Skin epidermis (tissue), 12 donors: ENCODE measurements around the gene FAHD2A.
"Not testable (repeated sequence)": the region's sequence is repeated elsewhere in the genome, so short reads cannot be mapped to it uniquely, and the experiment has no call there.

Source experiments
- H3K27ac ChIP-seq, 21 experiments: fragments of 200-600 bp; sonication (generic) in 11 of 21; one replicate each; pipeline ENCODE4 v1.5.0; 2020; ENCODE audit warnings: mild to moderate bottlenecking in 3 of 21, inconsistent platforms in 2 of 21, moderate library complexity in 2 of 21
- H3K4me3 ChIP-seq, 7 experiments: fragments of 200-600 bp; sonication (generic) in 2 of 7; one replicate each; pipeline ENCODE4 v1.5.0; 2020; ENCODE audit warnings: inconsistent platforms in 2 of 7, mild to moderate bottlenecking in 2 of 7, moderate library complexity in 1 of 7

Gene FAHD2A

DNA sequence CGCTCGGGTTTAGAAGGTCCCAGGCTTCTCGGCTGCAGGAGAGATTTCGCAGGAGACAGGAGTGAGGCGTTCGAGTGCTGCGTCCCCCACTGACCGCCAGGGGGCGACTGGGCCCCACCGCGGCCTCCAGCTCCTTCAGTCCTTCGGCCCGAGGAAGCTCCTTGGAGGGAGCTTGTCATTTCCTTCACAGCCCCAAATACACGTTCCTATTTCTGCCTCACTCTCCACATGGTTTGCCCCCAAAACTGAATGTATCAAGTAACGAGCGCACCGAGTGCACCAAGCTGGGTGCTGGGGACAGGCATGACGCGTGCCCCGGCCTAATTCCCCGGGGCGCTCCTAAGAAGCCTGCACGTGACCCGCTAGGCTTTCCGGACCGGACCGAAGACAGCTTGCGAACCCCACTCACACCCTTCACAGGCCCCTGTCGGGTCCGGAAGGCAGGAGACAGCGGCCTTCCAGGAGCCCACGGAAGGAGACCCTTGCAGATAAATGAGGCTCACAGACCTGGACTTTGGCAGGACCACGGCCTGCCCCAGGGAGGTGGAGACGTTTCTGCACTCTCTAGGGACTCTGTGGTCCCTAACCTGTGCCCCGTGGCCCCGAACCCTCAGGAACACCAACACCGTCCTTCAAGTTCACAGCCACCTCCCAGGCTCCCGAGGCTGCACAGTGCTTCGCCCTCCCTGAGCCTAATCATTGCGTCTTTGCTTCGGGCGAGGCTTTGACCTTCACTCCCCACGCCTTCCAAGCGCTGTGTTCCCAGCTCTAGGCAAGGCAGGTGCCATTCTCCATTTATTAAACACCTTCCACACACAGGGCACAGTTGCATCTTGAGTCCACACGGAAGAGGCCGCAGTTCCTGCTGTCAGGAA is 13.0 kb upstream of the FAHD2A start:
- H3K4me3 ChIP-seq, result no peak overlapping the region
- no peak overlapping the region for H3K27ac ChIP-seq

DNA sequence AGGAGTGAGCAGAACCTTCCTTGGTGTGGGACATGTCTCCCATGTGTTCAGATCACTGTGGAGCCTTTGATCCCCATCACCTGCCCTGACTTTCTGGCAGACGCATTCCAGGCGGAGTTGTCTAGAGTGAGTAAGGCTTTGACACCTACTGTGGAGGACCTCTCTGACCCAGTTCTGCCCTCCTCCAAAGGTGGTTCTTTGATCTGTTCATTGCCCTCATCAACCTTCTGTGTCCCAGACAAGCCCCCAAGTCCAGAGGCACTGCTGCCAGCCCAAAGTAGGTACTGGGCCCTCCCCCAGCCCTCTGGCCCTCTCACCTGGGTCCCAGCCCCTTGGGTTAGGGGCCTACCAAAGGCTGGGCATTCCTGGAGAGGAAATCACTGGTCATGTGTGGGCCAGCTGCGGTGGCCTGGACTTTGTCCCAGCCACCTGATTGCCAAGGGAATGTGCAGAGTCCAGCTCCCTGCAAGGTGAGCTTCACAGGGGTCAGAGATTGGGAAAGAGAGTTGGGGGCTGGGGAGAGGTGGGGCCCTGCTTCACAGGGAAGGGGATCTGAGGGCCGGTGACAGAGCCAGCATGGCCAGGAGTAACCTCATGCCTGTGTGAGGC is 12.1 kb upstream of the FAHD2A start:
- Histone ChIP-seq H3K4me3 (no peak overlapping the region), H3K27ac (no peak overlapping the region)

DNA sequence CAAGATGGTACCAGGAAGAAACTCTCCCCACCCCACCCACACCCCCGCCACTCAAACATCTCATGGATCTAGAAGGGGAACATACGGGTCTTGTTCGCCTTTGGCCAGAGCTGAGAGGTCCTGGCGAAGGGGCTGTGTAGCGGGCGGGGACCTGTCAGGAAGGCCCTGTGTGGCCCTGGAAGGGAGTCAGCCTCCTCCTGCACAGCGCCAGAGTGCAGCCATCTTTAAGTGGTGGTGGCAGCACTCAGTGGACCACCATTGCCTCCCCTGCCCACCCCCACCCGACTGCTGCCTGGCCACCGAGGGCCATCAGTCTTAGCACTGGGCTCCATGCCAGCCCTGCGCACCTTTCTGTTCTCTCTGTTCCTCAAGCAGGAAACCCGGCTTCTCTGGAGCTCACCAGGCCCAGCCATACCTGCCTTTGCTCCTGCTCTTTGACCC is 11.6 kb upstream of the FAHD2A start:
- no peak overlapping the region for H3K4me3 ChIP-seq
- H3K27ac ChIP-seq, result no peak overlapping the region

DNA sequence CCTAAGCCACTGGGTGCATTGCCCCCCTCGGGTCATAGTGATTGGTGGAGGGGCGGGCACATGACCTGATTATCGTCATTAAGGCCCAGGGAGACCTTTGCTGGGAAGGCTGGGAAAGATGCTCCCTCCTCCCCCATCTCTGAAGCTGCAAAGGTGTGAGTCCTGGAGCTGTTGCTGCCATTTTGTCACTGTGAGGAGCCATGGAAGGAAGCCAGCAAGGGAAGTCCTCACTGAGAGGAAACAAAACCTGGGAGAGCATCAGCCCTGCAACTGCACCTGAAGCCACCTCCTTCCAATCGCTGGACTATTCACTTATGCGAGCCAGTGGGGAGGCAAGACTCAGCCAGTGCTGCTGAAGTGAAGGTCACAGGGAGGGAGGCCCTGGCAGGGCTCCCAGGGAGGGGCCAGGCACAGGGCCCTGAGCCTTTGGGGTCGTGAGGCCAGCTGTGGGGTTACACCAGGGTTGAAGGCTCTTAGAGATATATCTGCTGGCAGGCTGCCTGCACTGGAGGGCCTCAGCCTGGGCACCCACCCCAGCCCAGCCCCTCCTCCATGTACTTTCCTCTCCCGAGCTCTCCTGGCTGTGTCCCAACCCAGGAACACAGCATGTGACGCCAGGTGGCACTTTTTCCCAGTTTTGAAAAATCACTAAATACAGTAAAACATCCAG is 10.7 kb upstream of the FAHD2A start:
- H3K4me3 ChIP-seq, result no peak overlapping the region
- no peak overlapping the region for H3K27ac ChIP-seq

DNA sequence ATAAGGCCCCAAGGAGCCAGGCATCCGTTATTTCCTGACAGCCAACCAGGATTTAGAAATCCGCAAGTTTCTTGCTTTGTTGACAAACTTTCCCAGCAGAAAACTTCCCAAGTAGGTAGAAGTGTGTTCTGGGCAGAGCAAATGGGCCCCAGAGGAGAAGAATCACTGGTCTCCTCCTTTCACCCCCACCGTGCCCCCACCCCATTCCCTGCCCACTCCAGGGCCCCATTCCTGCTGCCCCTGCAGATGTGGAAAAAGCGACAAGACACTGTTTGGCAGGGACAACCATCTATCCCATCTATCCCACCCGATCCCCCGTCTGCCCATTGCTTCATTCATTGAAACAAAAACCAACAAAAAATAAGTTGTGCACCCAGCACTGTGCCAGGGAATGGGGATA is 10.2 kb upstream of the FAHD2A start:
- Histone ChIP-seq H3K4me3 (no peak overlapping the region), H3K27ac (no peak overlapping the region)

DNA sequence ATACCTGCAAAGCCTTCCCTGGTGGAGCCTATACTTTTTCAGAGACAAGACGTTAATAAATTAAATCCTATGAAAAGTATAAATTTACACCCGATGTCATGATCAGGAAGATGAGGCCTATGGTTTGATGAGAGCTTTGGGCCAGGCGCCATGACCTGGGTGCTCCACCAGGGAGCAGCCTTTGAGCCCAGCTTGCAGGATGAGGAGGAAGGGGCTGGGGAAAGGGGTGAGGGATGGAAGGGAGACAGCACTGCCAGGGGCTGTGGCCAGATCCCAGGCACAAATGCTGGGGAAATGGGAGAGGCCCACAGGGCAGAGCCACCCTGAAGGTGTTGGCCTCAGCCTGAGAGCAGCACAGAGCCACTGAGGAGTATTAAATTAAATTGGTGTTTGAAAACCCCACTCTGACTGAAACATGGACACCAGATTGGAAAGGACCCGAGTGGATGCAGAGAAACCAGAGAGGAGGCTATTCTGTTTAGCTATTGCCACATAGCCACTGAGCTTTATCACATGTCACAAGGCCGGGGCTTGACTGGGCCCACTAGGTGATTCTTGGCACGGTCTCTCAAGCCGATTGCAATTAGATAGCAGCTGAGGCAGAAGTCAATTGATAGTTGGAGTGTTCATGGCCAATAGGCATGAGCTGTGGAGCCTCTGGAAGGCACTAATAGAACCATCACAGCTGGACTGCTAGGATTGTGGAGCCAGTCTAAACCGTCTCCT is 9.6 kb upstream of the FAHD2A start:
- Histone ChIP-seq H3K27ac (no peak overlapping the region), H3K4me3 (no peak overlapping the region)

DNA sequence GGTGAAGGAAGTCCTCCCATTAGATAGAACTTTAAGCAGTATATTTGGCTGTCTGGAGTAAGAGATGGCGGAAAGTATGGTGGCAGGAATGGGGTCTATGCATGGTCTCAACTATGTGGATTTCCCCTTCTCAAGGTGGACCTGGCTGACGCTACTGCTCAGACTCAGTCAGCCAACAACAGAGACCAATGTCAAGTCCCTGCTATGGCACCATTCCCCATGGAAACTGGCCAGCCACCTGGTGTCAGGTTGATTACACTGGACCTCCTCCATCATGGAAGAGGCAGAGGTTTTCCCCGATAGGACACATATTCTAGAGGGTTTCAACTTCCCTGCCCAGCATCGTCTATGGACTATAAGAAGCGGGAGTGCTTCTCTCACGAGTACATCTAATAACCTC is 8.6 kb upstream of the FAHD2A start:
- Histone ChIP-seq H3K4me3 (no peak overlapping the region), H3K27ac (no peak overlapping the region)

DNA sequence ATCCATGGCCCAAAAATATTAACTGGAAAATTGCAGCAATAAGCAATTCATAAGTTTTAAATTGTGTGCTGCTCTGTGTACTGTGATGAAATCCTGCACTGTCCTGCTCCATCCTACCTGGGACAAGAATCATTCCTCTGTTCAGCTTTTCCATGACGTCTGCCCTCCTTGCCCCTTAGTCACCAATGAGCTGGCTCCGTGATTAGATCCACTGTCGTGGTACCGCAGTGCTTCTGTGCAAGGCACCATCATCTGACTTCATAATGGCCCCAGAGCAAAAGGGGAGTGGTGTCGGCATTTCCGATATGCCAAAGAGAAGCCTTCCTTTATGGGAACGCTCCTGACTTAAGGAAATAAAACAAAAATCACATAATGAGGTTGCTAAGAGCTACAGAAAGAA is 3.4 kb upstream of the FAHD2A start:
- Histone ChIP-seq H3K27ac (no peak overlapping the region), H3K4me3 (no peak overlapping the region)

DNA sequence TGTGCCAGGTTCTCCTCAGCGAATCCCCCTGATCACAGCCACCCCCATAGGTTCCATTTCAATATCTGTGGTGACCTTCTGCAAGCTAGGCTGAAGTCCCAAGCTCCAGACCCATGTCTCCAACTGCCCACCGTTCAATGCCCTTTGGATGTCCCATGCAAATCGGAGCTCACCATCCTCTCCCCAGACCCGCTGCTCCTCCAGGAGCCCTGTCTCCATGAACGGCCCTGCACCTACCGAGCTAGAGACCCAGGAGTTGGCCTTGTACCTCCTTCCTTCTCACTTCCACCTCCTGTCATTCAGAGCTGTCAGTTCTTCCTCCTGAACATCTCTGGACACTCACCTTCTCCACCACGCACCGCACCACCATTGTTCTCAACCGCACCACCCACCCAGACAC is 1.0 kb upstream of the FAHD2A start:
- Histone ChIP-seq H3K27ac (peak overlapping the region in 1 of 21 experiments; percentile 89), H3K4me3 (peak overlapping the region in 4 of 7 experiments; percentile 60 to 97 (median 86))

DNA sequence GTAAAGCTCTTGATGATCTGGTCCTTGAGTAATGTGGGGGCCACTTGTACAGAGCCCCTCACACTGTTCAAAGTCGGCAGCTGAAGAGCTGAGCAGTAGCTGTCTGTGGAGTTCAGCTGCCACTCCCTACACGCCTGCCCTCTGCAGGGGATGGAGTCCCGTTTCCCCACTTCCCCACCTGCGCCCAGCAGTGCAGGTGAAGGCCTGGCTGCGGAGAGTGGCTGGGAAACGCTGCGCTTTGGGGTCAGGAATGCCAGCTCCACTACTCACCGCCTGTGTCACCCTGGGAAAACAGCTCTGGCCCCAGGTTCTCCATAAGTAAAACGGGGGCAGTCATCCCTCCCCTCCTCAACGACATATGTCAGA is 521 bp upstream of the FAHD2A start:
- Histone ChIP-seq H3K4me3 (peak overlapping the region; percentile 60 to 97 (median 88)), H3K27ac (peak overlapping the region in 20 of 21 experiments; percentile 27 to 92 (median 80))

DNA sequence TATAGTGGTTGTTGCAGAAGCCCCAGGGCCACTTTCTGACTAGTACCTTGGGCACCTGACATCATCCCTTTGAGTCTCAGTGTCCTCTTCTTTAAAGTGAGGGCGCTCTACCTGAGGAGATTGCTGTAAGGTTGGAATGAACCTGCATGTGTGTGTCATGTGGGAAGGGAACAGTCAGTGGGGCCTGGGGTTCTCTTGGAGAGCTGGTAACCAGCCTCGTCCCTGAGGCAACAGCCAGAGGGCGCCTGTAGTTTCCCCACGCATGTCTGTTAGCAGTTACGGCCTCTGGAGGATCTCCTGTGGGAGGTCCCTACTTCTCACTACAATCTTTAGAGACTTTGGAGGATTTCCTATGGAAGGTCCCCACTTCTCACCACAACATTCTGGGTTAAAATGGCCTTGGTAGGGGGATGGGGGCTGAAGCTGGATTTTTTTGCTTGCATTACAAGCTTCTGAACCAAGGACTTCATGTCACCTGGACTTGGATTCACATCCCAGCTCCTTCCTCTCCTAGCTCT is 755 bp downstream of the FAHD2A start:
- Histone ChIP-seq H3K4me3 (peak overlapping the region; percentile 60 to 97 (median 88)), H3K27ac (peak overlapping the region in 16 of 21 experiments; percentile 67 to 92 (median 84))

DNA sequence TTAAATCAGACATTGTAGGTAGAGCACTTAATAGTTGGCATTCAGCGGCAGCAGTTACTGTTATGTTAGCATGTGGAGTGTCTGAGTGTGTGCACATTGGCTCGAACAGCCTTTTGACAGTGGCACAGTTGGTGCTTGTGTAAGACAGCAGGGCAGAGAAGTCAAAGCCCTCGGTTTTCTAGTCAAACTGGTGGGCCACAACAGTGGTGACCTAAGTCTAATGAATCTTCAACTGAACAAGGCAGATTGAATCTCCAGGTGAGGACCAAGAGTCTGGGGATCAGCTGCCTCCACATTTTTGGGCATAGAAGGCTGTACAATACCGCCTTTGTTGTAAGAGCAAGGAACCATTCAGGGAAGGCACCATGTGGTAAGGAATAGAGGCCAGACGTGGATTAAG is 1.3 kb downstream of the FAHD2A start:
- peak overlapping the region in 2 of 21 experiments; percentile 87 to 91 for H3K27ac ChIP-seq
- H3K4me3 ChIP-seq, result peak overlapping the region in 1 of 7 experiments; percentile 85

DNA sequence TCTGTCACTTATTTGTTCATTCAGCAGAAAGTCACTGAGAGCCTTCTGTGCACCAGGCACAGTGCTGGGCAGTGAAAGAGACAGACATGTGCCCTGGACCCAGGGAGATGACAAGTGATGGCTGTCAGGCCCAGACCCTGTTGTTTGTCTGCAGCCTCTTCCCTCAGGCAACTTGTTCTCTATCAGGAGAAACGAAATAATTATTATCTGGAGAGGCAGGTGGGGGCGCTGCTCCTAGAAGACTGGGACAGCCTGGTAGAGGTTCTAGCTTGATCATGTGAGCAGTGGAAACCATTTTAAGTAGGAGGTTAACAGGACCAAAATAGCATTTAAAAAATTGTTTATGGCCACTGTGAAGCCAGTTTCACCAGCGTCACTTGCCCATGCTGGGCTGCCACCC is 2.2 kb downstream of the FAHD2A start:
- not testable (repeated sequence) for H3K4me3 ChIP-seq

DNA sequence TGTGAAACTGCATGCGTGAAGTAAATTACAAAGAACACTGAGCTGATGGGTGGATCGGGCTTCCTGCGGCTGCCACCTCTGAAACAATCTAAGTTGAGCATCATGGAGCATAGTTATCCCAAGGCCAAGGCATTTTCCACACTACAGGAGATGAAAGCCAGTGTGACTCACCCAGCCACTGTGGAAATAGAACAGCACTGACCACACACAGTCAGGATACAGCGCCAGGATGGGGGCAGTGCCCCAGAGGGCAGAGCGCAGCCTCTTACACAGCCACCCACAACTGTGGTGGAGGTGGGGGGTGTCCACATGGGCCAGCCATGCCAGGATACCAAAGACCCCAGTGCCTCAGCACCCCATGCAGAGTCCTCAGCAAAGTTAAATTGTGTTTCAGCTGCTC is 8.7 kb downstream of the FAHD2A start:
- not testable (repeated sequence) for H3K4me3 ChIP-seq, H3K27ac ChIP-seq

More for the DNA sequence above, 2.2 kb downstream of the FAHD2A start:
- not testable (repeated sequence) for H3K27ac ChIP-seq

DNA sequence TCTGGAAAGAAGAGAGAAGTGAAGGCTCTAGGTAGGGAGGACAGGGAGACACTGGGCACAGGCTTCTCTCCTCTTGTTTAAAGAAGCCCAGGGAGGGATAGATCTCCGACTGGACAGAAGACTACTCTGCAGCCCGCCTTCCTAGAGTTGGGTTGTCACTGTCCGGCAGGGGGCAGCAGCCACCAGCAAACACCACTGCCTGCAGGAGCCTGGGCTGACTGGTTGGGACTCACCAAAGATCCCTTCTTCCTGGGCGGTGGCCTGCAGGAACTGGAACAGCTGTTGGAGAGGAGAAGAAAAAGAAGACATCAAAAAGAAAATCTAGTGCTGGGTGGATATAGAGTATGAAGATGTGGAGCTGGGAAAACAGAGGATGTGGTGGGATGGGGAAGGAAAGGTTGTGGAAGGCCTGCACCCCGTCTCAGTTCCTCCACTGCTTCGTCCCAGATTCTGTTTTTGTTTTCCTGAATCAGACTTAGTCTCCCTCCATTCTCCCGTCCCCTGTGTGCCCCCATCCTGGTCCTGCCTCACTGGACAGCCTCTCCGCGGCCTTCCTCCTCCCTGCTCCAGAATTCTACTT is 11.6 kb downstream of the FAHD2A start:
- H3K27ac ChIP-seq, result not testable (repeated sequence)

DNA sequence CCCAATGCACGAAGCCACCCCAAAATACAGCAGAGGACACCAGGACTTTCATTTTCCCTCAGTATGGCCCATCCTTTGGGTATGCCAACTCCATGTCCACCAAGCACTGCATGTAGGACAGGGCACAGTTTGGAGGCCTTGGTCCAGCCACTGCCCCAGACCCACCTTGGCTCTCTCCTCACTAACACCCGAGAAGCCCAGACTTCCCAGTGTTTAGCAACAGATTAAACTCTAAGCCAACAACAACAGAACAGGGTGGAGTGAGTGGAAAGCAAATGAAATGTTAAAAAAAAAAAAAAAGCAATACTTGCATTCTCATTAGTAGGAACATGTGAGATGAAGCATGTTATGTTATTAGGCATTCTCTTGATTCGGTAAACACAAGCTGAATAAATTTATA is 12.6 kb downstream of the FAHD2A start:
- H3K4me3 ChIP-seq, result not testable (repeated sequence)

More for the DNA sequence above, 11.6 kb downstream of the FAHD2A start:
- H3K4me3 ChIP-seq, result not testable (repeated sequence)

DNA sequence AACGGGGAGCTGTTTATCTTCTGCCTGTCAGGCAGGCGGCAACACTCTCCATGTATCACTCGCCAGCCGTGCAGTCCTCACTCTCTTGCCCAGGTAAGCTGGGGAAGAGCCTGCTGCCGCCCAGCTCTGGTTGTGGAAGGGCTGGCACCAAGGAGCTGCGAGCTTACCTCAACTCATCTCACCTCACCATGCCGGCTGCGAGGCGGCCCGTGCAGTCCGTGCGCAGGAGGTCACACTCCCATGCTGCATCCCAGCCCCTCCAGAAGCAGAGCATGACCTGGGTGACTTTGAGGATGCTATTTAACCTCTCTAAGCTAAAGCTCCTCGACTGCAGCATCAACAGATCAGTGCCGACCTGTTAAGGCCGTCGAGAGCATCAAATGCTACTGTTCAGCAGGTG is 13.1 kb downstream of the FAHD2A start:
- H3K4me3 ChIP-seq, H3K27ac ChIP-seq: not testable (repeated sequence)

More for the DNA sequence above, 12.6 kb downstream of the FAHD2A start:
- not testable (repeated sequence) for H3K27ac ChIP-seq

DNA sequence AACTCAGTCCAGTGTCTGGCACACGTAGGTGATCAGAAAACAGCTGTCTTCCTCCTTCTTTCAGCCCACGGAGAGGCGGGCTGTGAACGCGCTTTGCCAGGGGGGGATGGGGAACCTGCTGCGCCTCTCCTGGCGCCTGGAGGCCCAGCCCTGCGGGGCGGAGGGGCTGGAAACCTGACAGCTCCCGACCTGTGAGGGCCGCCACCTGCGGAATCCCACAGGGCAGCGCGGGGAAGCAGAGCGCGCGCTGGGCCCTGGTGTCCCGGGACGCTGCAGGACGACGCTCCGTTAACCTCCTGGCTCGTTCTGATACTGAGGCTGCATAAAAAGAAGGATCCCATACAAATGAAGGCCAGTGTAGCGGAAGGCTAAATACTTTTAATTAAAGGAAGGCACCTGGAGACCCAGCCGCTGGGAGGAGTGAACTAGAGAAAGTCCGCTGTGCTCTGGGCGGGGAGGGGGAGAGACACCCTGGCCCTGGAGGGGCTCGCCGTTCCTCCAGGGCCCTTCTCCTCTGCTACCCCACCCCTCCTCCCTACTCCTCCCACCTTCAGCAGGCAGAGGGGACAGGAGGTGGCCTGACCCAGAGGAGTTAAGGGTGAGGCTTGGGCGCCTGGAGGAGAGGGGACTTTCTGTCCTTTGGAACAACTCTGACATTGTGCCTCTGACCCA is 24.8 kb downstream of the FAHD2A start:
- H3K27ac ChIP-seq, H3K4me3 ChIP-seq: not testable (repeated sequence)
